Fibroblast of skin of left biceps (primary cell): ENCODE results near the gene FUT8.

Experiments used
- DNase-seq, 2 experiments: peaks; one replicate each; pipeline ENCODE4 v3.0.0-alpha.2; 2013; ENCODE audit warnings: low read depth in 2 of 2

Gene FUT8

GRCh38 chr14:65772466-65772865, 359.9 kb downstream of the FUT8 start:
- no peak for DNase-seq

- no peak for DNase-seq
These were observed 360.5 kb downstream of the FUT8 start for GRCh38 chr14:65772921-65773574.

- no peak for DNase-seq
These were observed 361.5 kb downstream of the FUT8 start for GRCh38 chr14:65774041-65774440.

- DNase-seq, result no peak
These were observed 363.8 kb downstream of the FUT8 start for GRCh38 chr14:65776193-65776852.

- no peak for DNase-seq
These were observed 368.0 kb downstream of the FUT8 start for GRCh38 chr14:65780566-65780965.

DNA sequence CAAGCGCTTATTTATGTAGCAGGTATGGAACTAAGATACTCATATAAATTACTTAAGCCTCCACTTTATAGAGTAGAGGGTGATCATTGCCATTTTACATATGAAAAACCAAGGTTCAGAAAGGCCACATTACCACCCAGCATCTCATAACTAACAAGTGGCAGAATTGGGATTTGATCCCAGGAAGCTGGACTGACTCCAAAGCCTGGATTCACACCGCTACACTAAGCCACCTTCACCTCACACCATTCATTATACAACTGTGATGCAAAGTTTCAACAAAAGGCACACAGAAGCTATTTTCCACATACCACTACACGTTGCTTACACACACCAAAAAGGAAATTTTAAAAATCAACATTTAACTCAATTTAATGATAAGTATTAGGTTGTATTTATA, 370.6 kb downstream of the FUT8 start:
- no peak for DNase-seq

DNA sequence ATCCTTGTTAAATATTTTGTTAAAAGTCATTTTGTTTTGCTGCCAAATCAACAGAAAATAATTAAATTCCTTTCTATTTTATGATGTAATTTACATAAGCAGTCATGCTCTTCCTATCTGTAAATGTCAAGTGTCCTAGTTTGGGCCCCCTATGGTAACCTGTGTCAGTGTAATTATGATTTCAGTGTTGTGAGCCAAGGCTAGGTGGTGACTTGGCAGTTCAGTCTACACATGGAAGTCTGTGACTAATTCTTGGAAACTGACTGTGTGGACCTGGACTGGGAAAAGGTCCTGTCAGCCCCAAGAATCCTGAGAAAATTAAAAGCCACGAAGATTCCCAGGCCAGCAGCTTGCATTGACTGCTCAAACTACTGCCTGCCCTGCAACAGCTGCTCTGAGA, 371.0 kb downstream of the FUT8 start:
- no peak for DNase-seq

- no peak for DNase-seq
These were observed 372.0 kb downstream of the FUT8 start for GRCh38 chr14:65784574-65784973.

- DNase-seq, result no peak
These were observed 374.9 kb downstream of the FUT8 start for GRCh38 chr14:65787461-65787860.

GRCh38 chr14:65788876-65789275, 376.3 kb downstream of the FUT8 start:
- DNase-seq, result no peak

GRCh38 chr14:65789363-65789762, 376.8 kb downstream of the FUT8 start:
- no peak for DNase-seq

- DNase-seq, result no peak
These were observed 377.8 kb downstream of the FUT8 start for GRCh38 chr14:65790172-65790815.

DNA sequence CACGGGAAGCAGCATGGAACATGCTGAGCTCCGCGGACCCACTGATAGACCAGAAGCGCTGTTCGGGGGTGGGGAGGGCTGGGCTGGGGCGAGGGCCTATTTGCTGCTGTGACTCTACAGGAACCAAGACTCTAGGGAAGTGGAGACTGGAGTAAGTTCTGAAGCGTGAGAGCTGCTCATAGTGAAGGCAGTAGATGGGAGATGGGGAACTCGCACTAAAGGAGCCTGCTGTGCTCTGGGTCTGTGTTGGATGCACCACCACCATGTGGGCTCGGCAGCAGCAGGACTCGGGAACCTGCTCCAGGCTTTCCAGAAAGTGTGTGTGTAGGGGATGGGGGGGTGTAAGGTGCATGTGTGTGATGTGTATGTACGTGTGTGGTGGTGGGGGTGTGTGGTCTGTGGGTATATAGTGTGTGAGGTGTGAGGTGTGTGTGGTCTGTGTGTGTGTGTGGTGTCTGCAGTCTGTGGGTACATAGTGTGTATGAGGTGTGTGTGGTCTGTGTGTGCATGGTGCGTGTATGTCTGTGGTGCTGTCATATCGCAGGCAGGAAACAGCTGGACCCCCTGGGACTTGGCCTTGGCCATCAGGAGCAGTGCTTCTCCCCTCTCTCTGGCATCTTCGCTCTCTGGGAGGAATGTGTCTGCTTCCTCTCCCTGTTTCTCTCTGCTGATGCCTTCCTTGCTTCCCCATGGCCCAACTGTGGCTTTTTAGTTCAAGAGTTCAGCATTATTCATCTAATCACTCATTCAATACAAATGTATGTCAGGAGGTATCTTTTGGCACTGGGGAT, 378.9 kb downstream of the FUT8 start:
- DNase-seq, result peak; percentile 17 to 18

DNA sequence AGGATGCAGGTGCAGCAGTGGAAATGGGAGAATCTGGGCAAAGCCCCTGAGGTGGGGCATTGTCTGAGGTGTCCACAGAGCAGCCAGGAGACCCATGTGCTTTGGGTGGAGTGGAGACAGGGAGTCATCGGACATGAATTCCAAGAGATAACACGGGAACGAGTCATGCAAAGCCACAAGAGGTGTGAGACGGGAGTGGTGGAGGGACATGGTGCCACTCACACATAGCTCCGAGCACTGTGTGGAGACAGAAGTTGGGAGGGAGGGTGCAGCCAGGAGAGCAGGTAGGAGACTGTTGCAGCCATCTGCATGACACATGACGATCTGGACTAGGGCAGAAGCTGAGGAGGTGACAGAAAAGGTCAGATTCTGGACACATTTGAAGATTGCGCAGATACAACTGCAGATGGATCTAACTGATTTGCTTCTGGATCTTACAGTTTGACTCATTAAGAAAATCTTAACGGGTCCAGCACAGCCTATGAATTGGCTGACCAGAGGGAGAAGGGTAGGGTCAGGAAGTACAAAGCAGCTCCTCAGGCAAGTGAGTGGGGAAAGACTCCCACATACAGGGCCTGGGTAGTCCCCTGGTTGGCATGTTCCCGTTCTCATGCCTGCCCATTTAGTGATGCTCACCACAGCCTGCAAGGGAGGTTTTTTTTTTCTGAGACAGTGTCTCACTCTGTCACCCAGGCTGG, 379.8 kb downstream of the FUT8 start:
- peak in 1 of 2 experiments; percentile 4 for DNase-seq
